IPS-15b (cell line): Measurements from ENCODE around the gene SHANK2.

Source experiments
- H3K27me3 ChIP-seq: one replicate; pipeline ENCODE4 v1.6.1; 2013; ENCODE audit warnings: low read length; ENCODE audit not compliant: control insufficient read depth, insufficient read depth
- H3K36me3 ChIP-seq: one replicate; pipeline ENCODE4 v1.6.1; 2013; ENCODE audit warnings: low read length; ENCODE audit not compliant: control insufficient read depth, insufficient read depth
- H3K4me1 ChIP-seq: one replicate; pipeline ENCODE4 v1.6.1; 2013; ENCODE audit warnings: mild to moderate bottlenecking, low read length; ENCODE audit not compliant: control insufficient read depth, insufficient read depth
- H3K4me3 ChIP-seq: one replicate; pipeline ENCODE4 v1.5.1; 2013; ENCODE audit warnings: low read depth, low read length
- H3K9ac ChIP-seq: one replicate; pipeline ENCODE4 v1.6.1; 2013; ENCODE audit warnings: low read depth, mild to moderate bottlenecking, low read length
- H3K9me3 ChIP-seq: one replicate; pipeline ENCODE4 v1.6.1; 2013; ENCODE audit warnings: mild to moderate bottlenecking, low read length; ENCODE audit not compliant: control insufficient read depth, insufficient read depth

The SHANK2 gene

DNA sequence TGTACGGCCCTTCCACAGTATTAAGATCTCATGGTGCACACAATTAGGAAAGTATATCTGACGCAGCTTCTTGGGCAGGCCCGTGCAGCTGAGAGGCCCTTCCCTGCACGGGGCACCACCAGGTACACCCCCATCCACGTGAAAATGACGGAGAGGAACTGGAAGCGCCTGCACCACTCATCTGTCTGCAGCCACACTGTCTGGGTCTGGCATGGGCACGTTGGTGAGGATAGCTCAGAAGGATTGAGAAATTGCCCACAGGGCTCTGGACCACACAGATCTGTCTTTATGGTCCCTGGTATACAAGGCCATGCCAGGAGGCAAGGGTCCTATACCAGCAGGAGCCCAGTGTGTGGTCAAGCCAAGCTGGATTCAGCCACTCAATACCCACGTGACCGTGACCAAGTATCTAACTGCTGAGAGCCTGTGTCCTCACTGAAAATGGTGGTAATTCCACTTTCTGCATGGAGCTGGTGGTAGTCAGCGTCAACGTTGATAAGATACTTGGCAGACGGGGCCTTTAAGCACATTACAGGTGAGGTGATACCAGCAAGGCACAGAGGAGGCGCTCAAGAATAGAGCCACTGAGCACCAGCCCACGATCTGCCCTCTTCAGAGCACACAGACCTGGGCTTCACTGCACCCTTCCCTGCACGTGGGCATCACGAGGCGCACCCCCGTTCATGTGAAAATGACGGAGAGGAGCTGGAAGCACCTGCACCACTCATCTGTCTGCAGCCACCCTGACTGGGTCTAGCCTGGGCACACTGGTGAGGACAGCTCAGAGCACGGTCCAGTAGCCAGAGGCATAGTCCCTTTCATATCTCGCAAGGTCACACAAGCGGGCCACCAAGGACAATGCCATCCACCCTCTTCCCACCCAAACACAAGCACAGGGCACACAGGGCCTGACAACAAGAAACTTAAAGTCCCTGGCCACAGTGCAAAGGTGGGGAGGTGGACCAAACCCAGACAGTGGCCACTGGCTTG, 28.4 kb downstream of the SHANK2 start:
- Histone ChIP-seq H3K4me3 (no peak overlapping the region), H3K9ac (no peak overlapping the region), H3K9me3 (no peaks in the 10 kb centered on the region), H3K4me1 (no peaks in the 10 kb centered on the region), H3K36me3 (peaks cover 10% of the 10 kb centered on the region), H3K27me3 (no peaks in the 10 kb centered on the region)

DNA sequence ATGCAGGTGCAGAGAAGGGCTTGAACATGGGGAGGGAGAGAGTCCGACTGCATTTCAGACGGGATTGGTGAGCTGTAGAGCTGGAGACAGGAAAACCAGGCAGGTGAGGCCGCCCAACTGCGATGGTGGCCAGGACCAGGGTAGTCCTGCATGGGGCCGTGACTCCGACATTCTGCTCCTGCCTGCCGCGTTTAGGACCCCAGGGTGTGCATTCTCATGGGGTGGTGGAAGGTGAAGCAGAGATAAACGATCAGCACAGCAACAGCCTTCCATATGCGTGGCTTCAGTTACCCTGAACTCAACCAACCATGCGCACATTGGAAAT, 29.3 kb downstream of the SHANK2 start:
- Histone ChIP-seq H3K9ac (no peak overlapping the region), H3K27me3 (no peaks in the 10 kb centered on the region), H3K4me1 (no peaks in the 10 kb centered on the region), H3K4me3 (no peak overlapping the region), H3K36me3 (peaks cover 10% of the 10 kb centered on the region), H3K9me3 (no peaks in the 10 kb centered on the region)

DNA sequence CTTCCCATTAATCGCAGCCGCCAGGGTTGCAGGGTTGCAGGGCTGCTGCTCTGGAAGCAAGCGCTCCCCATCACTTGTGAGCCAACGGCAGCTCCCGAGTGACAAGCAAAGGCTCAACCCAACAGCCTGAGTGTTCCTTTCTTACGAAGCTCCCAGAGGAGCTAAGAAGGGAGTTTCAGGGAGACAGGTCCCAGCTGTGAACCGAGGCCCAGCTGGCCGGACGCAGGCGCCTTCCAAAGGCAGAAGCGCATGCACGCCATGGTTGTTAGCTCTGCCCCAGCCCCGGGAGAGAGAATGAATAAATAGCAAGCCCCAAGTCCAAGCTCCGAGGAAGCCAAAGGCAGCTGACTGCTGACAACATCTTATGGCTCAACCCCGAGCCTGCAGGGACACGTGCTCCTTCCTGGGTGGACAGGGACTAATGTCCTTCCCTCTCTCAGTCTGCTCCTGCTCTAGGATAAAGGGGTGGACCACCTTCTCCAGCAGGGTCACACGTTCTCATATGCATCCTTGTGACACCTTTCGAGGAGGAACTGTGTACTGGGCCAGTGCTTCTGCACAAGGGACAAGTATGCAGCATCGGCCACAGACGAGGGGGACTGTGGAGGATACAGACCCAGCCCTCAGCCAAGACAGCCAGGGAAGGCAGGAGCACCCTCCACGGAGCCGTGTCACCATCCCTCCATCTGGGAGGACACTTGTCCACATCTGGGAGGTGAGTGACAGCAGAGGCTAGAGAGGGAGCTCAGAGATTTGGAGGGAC, 29.9 kb downstream of the SHANK2 start:
- no peaks in the 10 kb centered on the region for H3K4me1 ChIP-seq
- H3K9ac ChIP-seq, result no peak overlapping the region
- H3K4me3 ChIP-seq, result no peak overlapping the region
- no peaks in the 10 kb centered on the region for H3K27me3 ChIP-seq
- H3K36me3 ChIP-seq, result peaks cover 10% of the 10 kb centered on the region
- no peaks in the 10 kb centered on the region for H3K9me3 ChIP-seq

DNA sequence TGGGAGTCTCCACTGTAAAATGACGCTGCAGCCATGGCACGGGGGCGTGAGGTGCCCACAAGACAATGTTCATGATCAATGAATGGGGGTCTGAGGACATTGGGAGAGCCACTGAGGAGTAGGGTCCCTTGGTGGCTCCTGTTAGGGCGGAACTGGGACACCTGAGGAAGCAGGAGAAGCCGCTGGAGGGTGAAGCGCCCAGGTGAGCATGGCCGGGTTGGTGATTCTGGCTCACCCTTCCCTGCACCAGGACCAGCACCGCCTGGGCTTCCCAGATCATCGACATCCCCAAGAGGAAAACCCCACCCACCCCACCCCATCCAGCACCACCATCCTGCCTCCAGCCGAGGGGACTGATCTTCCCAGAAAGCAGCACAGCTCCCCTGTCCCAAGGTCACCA, 30.6 kb downstream of the SHANK2 start:
- Histone ChIP-seq H3K9ac (no peak overlapping the region), H3K9me3 (no peaks in the 10 kb centered on the region), H3K4me1 (no peaks in the 10 kb centered on the region), H3K36me3 (peaks cover 10% of the 10 kb centered on the region), H3K27me3 (no peaks in the 10 kb centered on the region), H3K4me3 (no peak overlapping the region)

DNA sequence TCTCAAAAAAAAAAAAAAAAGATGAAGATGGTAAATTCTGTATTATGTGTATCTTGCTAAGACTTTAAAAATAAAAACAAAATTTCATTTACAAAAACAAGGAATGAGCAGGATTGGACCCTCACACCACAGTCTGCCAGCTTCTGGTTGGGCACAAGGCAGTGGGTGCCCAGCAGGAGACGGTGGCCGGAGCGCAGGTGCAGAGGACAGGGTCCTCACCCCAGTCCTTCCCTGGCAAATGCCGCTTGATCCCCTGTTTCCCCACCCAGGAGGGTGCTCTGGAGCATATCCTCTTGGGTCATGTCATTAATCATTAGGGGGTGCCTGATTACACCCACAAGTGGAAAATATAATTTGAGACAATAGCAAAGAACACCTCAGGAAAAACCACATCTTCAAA, 31.2 kb downstream of the SHANK2 start:
- Histone ChIP-seq H3K27me3 (no peaks in the 10 kb centered on the region), H3K36me3 (peaks cover 10% of the 10 kb centered on the region), H3K4me3 (no peak overlapping the region), H3K9me3 (no peaks in the 10 kb centered on the region), H3K9ac (no peak overlapping the region), H3K4me1 (no peaks in the 10 kb centered on the region)

DNA sequence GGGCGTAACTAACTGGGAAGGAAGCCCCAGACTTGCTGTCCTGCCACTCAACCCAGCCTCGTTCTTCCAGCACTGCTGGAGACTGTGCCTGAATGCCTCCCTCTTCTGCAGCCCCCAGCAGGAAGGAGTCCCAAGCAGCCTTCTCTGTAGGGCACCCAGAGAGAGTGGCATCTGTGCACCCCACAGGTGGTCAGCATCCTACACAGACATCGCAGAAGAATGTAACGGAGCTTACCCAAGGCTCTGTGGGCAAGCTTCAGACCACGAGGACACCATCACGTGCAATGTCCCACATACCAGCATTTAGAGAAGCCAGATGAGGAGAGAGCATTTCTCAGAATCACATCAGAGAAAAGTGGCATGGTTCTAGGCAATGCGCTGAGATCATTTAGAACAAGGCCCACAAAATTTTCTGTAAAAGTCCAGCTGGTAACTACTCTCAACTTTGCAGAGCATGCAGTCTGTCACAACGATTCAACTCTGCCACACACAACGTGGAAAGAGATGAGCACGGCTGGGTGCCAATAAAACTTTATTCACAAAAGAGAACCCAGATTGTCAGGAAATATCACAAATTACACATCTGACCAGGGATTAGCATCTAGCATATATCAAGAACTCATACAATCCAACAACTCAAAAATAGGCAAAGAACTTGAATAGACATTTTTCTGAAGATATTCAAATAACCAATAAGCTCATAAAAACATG, 33.4 kb downstream of the SHANK2 start:
- Histone ChIP-seq H3K9ac (no peak overlapping the region), H3K36me3 (peaks cover 5% of the 10 kb centered on the region), H3K9me3 (no peaks in the 10 kb centered on the region), H3K4me3 (no peak overlapping the region), H3K4me1 (no peaks in the 10 kb centered on the region), H3K27me3 (no peaks in the 10 kb centered on the region)

DNA sequence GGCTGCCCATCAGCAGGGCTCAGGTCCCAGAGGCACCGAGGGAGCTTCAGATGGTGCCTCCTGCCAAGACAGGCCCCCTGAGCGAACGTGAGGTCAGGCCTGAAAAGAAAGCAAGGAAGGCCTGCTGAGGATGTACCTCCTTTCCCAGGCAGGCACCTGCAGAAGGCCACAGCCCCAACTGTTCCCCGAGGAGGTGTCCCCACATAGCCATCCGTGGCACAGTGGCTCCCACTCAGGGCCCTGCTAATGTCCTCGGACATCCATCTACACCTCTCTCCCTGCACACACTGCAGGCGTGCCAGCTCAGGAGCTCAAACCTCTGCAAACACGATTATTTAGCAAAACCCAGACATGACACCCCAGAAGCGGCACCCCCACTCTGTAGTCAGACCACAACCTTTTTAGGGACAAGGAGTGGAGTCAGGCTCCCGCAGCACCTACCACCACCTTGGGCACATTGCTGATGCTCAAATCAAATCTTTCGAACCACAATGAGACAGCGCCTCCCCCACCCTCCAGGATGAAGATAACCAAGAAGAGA, 36.9 kb downstream of the SHANK2 start:
- Histone ChIP-seq H3K4me1 (no peaks in the 10 kb centered on the region), H3K36me3 (no peaks in the 10 kb centered on the region), H3K27me3 (no peaks in the 10 kb centered on the region), H3K9ac (no peak overlapping the region), H3K9me3 (no peaks in the 10 kb centered on the region), H3K4me3 (no peak overlapping the region)

DNA sequence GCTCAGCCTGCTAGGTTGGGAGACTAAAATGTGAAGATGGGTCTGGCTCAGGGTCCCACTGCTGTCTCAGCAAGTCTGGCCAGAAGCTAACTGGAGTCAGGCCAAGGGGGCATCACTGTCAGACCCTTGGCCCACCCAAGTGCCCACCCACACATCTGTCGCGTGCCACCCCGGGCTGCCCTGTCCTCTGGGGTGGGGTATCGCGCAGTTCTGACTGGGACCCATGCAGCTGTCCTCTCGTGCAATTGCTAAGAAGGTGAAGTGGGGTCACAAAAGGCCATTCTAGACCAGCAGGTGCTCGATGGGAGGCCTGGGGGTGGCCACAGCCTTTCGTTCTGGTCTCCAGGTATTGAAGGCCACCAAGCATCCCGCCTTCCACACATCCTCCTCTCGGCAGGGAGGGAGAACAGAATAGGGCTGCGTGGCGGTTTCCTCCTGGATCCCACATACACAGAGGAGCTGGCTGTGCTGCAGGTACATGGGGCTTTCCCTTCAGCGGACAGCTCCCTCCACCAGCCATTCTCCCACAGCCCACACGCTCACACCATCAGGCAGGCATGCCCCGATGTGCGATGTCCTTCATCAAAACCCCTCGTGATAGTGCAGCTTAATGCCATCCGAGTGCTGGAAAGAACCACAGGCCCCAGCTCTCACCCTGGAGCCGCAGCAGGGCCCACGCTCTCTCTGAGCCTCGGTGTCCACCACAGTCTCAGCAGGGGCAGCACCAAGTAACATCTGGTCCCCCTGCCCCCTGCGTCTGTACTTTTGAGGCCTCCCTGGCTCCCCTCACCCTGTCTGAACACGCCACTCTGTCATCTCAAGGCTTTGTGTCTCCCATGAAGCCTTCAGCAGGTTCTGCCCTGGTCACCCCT, 37.6 kb downstream of the SHANK2 start:
- H3K27me3 ChIP-seq, result no peaks in the 10 kb centered on the region
- H3K9me3 ChIP-seq, result no peaks in the 10 kb centered on the region
- no peaks in the 10 kb centered on the region for H3K4me1 ChIP-seq
- no peak overlapping the region for H3K9ac ChIP-seq
- no peaks in the 10 kb centered on the region for H3K36me3 ChIP-seq
- H3K4me3 ChIP-seq, result no peak overlapping the region

DNA sequence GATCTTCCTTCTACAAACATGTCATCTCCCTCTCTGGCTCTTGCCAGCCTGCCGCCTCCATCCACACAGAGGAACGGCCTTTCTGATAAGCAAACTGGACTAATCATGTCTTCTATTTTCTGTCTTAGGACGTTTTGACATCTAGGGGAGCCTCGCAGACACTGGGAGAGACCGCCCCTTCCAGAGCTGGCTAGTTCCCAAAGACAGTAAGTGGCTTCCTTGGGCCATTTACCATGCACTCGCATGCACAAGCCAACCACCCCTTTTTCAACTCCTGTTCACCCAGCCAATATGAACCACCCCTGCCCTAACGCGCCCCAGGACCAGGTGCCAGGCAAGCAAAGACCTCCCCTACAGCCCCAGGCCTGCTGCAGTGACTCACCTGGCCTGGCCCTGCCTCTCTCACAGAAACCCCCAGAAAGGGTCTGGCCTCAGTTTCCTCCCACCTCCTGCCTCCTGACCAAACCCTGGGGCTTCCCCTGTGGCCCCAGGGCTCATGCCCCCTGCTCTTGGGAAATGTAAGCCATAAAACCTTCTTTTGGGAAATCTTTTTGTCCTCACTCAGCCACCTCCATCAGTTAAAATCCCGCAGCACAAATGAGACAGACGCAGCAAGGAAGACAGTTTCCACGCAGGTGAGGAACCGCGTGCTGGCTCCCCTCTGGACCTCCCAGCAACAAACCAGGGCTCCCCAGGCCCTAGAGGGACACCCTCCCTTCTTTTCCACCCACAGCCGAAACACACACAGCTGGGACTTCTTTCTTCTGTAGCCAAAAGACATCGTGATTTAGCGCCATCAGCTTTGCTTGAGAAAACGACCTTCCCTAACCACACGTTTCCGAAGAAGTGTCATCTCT, 38.5 kb downstream of the SHANK2 start:
- no peaks in the 10 kb centered on the region for H3K4me1 ChIP-seq
- no peaks in the 10 kb centered on the region for H3K27me3 ChIP-seq

DNA sequence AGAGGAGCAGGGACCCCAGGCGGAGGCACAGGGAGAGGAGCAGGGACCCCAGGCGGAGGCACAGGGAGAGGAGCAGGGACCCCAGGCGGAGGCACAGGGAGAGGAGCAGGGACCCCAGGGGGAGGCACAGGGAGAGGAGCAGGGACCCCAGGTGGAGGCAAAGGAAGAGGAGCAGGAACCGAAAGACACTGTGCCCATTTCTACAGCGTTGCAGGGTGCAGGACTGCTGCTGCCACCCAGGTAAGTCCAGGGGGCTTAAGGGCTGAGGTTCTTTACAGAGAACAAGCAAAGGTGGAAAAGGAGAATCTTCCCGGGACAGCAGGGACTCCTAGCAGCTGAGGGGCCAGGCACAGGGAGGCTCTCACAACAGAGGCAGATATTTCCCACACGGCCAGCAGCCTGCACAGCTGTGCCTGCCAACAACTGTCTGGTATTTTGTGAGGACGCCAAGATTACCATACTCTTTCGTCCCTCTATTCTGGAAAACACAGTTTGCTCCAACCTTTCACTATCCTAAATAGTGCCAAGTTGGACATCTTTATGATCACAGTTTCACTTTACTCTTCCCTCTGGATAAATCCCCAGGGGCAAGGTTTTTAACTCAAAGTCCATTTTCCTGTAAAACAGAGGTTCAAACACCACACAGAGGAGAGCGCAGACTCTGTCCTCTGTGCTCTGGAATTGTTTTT, 39.4 kb downstream of the SHANK2 start:
- no peaks in the 10 kb centered on the region for H3K27me3 ChIP-seq
- no peaks in the 10 kb centered on the region for H3K4me1 ChIP-seq
- H3K9me3 ChIP-seq, result no peaks in the 10 kb centered on the region
- no peaks in the 10 kb centered on the region for H3K36me3 ChIP-seq
- H3K9ac ChIP-seq, result no peak overlapping the region
- H3K4me3 ChIP-seq, result no peak overlapping the region

More for the DNA sequence above, 38.5 kb downstream of the SHANK2 start:
- H3K4me3 ChIP-seq, result no peak overlapping the region
- no peaks in the 10 kb centered on the region for H3K9me3 ChIP-seq
- no peak overlapping the region for H3K9ac ChIP-seq
- H3K36me3 ChIP-seq, result no peaks in the 10 kb centered on the region
